ENCODE data around the gene NISCH.

NISCH gene

GRCh38 chr3:52519445-52520140 is 64.2 kb downstream of the NISCH start:
- no peak overlapping the region for H3K4me3 ChIP-seq (ENCODE audit: low read depth, low read length)
- TF ChIP-seq, protein P1, sequence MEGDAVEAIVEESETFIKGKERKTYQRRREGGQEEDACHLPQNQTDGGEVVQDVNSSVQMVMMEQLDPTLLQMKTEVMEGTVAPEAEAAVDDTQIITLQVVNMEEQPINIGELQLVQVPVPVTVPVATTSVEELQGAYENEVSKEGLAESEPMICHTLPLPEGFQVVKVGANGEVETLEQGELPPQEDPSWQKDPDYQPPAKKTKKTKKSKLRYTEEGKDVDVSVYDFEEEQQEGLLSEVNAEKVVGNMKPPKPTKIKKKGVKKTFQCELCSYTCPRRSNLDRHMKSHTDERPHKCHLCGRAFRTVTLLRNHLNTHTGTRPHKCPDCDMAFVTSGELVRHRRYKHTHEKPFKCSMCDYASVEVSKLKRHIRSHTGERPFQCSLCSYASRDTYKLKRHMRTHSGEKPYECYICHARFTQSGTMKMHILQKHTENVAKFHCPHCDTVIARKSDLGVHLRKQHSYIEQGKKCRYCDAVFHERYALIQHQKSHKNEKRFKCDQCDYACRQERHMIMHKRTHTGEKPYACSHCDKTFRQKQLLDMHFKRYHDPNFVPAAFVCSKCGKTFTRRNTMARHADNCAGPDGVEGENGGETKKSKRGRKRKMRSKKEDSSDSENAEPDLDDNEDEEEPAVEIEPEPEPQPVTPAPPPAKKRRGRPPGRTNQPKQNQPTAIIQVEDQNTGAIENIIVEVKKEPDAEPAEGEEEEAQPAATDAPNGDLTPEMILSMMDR (IDR thresholded peaks at IDR 0.05; ENCODE audit: control insufficient read depth, extremely low read depth, insufficient read depth) = no peak
- no peak for DNase-seq (ENCODE audit: low read depth)

GRCh38 chr3:52520141-52520667 is 64.8 kb downstream of the NISCH start:
- H3K4me3 ChIP-seq (ENCODE audit: low read depth, low read length) = no peak overlapping the region
- no peak for DNase-seq (ENCODE audit: low read depth)
- TF ChIP-seq, protein P1 (IDR thresholded peaks at IDR 0.05; ENCODE audit: control insufficient read depth, extremely low read depth, insufficient read depth) = no peak

- H3K4me3 ChIP-seq (ENCODE audit: low read depth, low read length) = no peak overlapping the region
- DNase-seq (ENCODE audit: low read depth) = no peak
- TF ChIP-seq, protein P1 (IDR thresholded peaks at IDR 0.05; ENCODE audit: control insufficient read depth, extremely low read depth, insufficient read depth) = no peak
Measured at GRCh38 chr3:52520716-52521487, 65.5 kb downstream of the NISCH start.

GRCh38 chr3:52521488-52521824 is 66.1 kb downstream of the NISCH start:
- H3K4me3 ChIP-seq (ENCODE audit: low read depth, low read length) = no peak overlapping the region
- TF ChIP-seq, protein P1 (IDR thresholded peaks at IDR 0.05; ENCODE audit: control insufficient read depth, extremely low read depth, insufficient read depth) = no peak
- DNase-seq (ENCODE audit: low read depth) = no peak

- no peak overlapping the region for H3K4me3 ChIP-seq (ENCODE audit: low read depth, low read length)
- DNase-seq (ENCODE audit: low read depth) = no peak
- TF ChIP-seq, protein P1 (IDR thresholded peaks at IDR 0.05; ENCODE audit: control insufficient read depth, extremely low read depth, insufficient read depth) = no peak
Measured at GRCh38 chr3:52521881-52522650, 66.7 kb downstream of the NISCH start.

- DNase-seq (ENCODE audit: low read depth) = no peak
- TF ChIP-seq, protein P1 (IDR thresholded peaks at IDR 0.05; ENCODE audit: control insufficient read depth, extremely low read depth, insufficient read depth) = no peak
- H3K4me3 ChIP-seq (ENCODE audit: low read depth, low read length) = no peak overlapping the region
Measured at GRCh38 chr3:52522651-52523251, 67.3 kb downstream of the NISCH start.
